Measurements from ENCODE around the gene SPG7.

The SPG7 gene

DNA sequence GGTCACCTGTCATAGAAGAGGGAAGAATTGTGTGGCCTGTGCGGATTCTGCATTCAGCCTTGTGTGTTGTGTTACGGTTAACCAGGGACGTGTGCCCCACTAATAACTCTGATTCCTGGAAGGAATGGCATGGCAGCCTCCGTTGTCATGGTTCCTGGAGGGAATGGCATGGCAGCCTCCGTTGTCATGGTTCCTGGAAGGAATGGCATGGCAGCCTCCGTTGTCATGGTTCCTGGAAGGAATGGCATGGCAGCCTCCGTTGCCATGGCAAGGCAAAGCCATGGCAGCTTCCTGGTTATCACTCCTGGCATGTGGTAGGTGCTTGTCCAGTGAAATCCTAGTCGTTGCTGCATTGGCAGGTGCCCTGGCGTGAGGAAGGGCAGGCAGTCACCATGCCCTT is 8.9 kb downstream of the SPG7 start:
- DNase-seq (ENCODE audit: low read depth, low spot score), result no peak

DNA sequence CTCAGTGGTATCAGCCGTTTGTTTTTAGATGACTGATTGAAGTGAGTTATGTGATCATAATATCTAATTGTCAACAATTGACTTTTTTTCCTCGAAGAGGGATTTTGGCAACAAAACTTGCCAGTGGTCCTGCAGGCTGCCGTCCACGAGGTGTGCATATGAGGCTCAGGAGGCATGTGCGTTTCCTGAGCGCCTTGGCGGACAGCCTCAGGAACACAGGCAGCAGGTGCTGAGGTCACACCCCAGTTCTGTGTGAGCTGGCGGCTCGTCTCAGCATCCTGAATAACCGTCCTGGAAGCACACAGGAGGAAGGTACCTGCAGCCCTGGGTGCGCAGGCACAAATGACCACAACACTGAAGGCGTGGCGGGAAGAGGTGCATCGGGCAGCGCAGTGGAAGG is 11.7 kb downstream of the SPG7 start:
- DNase-seq (ENCODE audit: low read depth, low spot score), result no peak

DNA sequence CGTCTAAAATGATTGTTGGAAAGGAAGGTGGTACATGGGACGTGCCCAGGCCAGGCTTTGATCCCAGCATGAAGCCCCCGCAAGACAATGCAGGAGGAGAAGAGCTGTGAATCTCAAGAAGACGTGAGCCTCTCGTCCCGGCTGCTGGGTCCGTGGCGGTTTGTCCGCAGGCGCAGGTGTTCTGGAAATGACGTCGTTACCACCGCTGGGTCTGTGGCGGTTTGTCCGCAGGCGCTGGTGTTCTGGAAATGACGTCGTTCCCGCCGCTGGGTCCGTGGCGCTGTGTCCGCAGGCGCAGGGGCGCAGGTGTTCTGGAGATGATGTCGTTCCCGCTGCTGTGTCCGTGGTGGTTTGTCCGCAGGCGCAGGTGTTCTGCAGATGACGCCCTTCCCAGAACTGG is 14.1 kb downstream of the SPG7 start:
- DNase-seq (ENCODE audit: low read depth, low spot score), result no peak

DNA sequence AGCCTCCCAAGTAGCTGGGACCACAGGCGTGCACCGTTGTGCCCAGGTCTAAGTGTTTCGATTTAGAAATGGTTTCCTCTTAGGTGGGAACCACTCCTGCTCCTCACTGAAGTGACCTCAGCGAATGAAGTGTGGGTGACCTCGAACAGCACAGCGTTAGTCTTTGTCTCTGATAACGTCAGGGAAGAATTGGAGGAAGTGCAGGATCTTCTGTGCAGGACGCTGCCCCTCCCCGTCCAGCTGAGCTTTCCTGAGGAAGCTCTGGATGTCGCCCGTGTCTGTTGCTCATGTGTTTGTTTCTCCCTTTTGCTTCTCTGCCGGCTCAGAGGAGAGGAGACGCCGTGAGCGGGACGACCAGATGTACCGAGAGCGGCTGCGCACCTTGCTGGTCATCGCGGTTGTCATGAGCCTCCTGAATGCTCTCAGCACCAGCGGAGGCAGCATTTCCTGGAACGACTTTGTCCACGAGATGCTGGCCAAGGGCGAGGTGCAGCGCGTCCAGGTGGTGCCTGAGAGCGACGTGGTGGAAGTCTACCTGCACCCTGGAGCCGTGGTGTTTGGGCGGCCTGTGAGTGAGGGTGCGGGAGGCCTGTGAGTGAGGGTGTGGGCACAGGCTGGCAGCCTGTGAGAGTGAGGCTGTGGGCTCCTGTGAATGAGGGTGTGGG is 15.6 kb downstream of the SPG7 start:
- DNase-seq (ENCODE audit: low read depth, low spot score), result no peak

DNA sequence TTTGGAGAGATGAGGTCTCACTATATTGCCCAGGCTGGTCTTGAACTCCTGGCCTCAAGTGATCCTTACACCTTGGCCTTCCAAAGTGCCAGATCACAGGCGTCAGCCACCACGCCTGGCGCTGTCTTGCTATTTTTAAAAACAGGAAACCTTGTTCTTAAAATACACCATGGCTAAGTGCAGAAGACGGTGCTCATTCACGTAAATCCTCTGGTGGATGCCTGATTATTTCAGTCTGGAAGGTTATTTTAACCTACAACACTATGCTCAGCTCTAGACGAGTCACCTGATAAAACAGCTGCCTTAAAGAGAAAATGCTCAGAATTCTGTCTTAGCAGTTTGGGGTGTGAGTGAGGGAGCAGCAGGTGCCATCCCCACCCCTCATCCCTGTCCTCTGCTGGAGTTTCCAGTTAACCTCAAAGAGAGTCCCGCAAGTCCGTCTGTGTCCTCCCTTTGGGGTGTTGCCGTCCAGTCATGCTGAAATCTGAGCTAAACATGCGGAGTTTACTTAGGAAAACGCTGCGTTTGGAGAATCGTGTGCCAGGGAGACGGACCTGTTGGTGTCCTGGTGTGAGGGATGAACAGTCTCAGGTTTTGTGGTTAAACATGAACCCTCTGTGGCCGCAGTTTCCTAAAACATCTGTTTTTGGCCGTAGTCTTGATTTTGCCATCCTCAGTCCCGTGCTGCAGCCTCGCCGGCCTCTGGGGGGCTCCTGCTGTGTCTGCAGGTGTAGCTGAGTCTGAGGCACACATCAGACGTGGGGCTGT is 17.1 kb downstream of the SPG7 start:
- DNase-seq (ENCODE audit: low read depth, low spot score), result no peak

DNA sequence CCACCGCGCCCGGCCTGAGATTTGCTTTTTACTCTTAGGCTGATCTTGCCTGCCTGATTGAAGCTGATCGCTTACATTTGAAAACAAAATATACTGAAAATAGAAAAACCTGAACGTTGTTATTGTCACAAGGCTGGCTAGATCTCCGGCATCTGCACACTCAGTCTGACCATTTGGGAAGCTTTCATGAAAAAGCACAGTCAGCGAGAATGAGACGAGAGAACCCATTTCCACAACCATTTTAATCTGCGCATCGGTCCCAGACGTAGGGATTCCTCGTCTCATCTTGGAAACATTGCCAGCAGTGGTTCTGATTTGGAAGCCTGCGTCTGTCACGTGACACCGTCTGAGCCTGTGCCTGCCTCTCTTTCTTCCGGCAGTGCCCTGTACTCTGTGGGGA is 20.9 kb downstream of the SPG7 start:
- DNase-seq (ENCODE audit: low read depth, low spot score), result no peak

DNA sequence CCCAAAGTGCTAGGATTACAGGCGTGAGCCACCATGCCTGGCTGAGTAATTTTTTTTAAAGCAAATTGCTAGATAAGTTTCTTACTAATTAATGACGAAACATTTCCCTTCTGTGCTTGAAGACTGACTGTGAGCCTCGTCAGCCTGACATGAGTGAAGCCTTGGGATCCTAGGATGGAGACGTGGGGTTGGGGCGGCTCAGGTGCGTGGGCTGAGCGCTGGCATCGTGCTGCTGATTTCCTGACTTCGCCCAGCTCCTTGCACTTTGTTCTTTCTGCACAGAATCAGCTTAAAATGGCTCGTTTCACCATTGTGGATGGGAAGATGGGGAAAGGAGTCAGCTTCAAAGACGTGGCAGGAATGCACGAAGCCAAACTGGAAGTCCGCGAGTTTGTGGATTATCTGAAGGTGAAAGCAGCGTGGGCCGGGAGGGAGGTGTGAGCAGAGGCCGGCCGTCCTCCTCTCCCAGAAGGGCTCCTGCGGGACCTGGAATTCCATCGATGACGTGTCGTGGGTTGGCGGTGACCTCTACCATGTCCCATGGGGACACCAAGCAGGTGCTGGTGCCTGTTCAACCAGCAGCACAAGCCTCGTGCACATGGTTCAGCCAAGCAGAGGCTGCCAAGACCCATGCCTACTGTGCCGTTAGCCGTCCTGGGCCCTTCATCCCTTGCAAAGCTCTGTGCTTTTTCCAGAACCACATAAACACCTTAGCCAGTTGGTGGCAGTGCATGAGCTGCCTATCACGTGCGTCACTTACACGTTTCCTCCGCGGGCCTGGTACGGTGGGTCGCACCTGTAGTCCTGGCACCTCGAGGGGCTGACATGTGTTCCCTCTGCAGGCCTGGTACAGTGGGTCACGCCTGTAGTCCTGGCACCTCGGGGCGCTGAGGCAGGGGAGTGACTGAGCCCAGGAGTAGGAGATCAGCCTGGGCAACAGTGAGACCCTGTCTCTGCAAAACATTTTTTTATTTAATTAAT is 22.5 kb downstream of the SPG7 start:
- DNase-seq (ENCODE audit: low read depth, low spot score), result no peak

DNA sequence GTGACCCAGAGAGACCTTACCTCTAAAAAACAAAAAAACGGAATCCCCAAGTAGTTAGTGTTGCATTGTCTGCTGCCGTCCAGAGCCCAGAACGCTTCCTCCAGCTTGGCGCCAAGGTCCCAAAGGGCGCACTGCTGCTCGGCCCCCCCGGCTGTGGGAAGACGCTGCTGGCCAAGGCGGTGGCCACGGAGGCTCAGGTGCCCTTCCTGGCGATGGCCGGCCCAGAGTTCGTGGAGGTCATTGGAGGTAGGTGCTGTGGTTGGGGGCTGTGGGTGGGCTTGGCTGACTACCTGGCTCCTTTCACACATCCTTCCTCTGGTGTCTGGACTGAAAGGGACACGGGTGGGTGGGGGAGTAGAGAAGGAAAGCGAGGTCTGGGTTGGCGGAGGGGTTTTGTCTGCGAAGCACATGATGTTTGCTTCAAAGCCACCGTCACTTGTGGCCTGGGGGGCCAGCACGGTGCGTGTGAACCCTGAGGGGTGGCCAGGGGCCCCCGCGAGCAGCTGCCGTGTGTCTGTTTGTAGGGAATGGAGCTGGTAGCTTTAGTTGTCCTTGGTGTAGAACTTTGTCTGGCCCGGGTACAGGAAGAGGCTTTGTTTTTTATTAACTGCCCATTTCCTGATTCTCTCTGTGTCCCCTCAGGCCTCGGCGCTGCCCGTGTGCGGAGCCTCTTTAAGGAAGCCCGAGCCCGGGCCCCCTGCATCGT is 23.8 kb downstream of the SPG7 start:
- DNase-seq (ENCODE audit: low read depth, low spot score), result no peak

DNA sequence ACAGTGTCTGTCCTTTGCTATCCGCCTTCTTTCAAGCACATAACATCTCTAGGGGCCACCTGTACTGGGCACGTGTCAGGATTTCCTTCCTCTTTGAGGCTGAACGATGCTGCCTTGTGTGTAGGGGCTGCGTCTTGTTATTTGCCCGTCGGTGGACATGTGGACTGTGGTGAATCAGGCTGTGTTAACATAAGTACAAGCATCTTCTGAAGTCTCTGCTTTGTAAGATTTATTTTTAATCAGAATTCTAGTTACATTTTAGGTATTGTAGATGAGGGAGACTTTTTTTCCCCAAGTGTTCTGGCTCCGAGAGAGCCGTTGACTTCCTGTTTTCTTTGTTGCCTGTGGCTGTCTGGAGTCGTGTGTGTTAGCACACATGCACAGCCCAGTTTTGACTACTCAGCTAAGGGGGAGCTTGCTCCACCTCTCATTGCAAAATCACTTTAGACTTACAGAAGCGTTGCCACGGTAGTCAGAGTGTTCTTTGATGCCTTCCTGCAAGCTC is 26.1 kb downstream of the SPG7 start:
- DNase-seq (ENCODE audit: low read depth, low spot score), result no peak

DNA sequence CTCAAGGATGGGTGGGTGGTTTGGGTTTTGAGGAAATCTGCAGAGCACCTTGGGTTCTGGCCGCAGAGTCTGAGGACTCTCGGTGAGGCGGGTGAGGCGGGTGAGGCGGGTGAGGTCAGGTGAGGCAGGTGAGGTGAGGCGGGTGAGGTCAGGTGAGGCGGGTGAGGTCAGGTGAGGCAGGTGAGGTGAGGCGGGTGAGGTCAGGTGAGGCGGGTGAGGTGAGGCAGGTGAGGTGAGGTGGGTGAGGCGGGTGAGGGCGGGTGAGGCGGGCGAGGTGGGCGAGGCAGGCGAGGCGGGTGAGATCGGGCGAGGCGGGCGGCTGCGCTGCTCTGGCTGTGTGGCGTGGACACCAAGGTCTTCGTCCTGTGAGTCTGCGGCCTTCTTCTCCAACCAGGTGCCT is 28.2 kb downstream of the SPG7 start:
- no peak for DNase-seq (ENCODE audit: low read depth, low spot score)

DNA sequence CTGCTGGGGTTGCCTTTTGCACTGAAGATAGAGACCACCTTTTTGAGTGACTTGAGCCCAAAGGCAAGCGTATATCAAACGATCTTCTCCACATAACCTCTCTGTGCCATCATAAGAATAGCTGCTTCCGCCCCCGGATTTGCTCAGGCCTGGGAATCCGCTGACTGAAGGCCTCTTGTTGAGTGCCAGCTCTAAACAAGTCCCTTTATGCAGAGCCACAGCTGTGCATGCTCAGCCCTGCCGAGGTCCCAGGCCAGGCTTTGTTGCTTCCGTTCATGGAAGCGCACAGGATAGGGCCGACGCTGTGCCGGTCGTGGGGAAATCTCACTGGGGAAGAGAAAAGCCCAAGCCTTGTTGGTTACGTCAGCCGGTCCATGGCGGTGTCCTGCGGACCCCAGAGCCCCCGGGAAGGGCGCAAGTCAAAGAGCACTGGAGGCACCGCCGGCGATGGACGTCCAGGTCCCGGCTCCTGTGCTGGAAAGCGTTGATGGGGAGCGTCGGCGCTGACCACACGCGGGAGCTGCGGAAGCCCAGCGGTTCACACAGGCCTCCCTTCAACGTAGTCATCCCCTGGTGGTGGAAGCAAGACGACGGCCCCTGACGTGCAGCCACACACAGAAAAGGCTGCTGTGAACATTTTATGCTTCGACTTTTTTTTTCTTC is 28.8 kb downstream of the SPG7 start:
- DNase-seq (ENCODE audit: low read depth, low spot score), result no peak

DNA sequence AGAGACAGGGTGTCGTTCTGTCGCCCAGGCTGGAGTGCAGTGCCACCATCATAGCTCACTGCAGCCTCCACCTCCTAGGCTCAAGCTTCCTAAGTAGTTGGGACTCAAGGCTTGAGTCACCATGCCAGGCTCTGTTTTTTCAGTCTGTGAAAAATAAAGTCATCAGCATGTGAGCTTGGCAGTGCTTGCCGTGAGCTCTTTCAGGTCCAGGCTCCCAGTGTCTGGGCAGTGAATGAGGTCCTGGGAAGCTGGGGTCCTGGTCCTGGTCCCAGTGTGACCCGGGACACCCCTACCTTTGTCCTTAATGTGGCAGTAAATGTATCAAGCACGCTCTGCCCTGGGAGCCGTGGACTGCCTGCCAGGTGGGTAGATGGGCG is 29.3 kb downstream of the SPG7 start:
- no peak for DNase-seq (ENCODE audit: low read depth, low spot score)

DNA sequence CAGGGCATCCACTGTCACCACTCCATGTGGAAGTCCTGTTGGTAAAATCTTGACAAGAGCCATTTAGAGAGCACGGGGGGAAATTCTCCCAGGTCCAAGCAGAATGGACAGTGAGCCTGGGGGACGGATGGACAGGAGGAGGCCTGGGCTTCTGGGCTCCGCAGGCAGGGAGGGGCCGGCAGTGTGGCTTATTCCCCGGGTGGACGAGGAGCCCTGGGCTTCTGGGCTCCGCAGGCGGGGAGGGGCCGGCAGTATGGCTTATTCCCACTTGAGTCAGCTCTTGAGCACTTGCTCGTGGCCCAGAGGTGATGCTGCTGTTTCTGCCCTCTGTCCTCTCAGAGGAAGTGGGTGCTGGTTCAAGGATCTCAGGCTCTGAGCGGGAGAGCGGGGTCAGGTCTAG is 30.1 kb downstream of the SPG7 start:
- DNase-seq (ENCODE audit: low read depth, low spot score), result no peak

DNA sequence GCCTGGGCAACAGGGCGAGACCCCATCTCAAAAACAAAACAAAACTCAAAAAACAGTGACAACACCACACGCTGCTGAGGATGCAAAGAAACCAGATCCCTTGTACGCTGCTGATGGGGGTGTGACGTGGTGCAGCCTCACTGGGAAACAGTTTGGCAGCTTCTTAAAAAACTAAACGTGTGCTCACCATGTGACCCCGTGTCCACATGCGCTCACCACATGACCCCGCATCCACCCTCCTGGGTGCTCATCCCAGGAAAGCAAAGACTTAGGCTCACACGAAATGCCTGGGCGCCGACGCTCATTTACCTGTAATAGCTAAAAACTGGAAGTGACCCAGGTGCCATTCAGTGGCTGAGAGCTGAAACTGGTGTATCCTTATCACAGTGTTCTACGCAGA is 32.4 kb downstream of the SPG7 start:
- DNase-seq (ENCODE audit: low read depth, low spot score), result no peak

DNA sequence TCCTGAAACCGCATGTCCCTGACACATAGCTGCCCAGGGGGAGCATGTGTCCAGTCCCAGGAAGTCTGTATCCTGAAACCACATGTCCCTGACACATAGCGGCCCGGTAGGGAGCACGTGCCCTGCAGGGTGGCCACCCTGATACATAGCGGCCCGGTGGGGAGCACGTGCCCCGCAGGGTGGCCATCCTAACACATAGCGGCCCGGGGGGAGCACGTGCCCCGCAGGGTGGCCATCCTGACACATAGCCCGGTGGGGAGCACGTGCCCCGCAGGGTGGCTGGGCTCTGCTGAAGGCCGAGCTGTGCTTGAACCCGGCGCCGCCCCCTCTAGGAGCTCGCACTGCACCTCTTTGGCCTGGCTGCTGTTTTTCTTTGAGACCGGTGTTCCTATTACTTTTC is 33.6 kb downstream of the SPG7 start:
- no peak for DNase-seq (ENCODE audit: low read depth, low spot score)

DNA sequence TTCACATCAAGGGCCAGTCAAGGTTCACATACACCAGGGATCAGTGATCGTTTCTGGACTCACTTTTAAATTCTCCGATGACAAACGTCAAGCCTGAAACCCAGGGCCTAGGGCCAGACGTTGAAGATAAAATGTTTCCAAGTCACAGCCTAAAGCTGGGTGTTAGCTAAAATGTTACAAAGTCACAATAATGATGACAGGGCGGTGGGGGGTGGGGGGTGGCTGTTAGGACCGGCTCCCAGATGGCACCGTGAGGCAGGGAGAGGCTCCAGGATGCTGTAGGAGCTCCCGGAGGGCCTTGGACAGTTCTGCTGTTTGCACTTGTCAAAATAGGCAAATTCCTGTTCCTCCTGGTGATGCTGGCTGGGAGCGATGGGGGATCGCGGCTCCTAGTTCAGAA is 35.9 kb downstream of the SPG7 start:
- DNase-seq (ENCODE audit: low read depth, low spot score), result no peak

DNA sequence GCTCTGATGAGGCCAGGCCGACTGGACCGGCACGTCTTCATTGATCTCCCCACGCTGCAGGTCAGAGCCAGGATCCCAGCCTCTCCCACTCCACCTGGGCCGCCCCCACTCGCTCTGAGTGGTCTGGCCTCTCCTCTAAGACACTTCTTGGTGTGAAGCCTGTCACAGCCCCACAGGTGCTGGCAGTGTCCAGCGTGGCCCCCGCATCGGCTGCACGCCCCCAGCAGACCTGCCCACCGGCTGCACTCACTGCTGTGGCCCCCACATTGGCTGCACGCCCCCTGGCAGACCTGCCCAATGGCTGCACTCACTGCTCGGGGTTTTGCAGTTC is 36.5 kb downstream of the SPG7 start:
- DNase-seq (ENCODE audit: low read depth, low spot score), result no peak

DNA sequence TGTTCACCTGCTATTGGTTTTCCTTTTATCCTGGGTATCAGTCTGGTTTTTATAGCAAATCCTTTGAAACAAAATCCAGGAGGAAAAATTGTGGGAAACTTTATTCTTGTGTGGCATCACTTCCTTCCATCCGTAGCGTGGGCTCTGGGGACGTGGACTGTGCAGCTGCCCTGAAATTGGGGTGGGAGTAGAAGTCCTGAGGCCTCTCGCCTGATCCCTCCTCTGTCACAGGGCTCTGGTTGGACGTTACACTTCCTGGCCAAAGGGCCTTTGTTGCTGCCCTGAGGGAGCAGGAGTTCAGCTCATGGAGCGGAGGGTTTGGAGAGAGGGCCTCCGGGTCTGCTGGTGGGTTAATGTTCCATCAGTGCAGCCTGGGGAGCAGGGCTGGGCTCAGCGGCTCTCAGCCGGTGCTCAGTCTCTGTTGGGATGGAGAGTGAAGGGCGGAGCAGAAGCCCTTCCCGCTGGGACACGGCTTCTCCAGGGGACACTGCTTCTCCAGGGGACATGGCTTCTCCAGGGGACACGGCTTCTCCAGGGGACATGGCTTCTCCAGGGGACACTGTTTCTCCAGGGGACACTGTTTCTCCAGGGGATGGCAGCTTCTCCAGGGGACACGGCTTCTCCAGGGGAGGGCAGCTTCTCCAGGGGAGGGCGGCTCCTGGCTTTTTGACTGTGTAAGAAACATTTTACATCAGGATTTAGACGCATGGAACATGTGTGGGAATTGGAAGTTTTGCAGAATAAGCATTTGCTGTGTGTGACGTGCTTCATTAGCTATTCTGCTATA is 37.0 kb downstream of the SPG7 start:
- DNase-seq (ENCODE audit: low read depth, low spot score), result no peak

DNA sequence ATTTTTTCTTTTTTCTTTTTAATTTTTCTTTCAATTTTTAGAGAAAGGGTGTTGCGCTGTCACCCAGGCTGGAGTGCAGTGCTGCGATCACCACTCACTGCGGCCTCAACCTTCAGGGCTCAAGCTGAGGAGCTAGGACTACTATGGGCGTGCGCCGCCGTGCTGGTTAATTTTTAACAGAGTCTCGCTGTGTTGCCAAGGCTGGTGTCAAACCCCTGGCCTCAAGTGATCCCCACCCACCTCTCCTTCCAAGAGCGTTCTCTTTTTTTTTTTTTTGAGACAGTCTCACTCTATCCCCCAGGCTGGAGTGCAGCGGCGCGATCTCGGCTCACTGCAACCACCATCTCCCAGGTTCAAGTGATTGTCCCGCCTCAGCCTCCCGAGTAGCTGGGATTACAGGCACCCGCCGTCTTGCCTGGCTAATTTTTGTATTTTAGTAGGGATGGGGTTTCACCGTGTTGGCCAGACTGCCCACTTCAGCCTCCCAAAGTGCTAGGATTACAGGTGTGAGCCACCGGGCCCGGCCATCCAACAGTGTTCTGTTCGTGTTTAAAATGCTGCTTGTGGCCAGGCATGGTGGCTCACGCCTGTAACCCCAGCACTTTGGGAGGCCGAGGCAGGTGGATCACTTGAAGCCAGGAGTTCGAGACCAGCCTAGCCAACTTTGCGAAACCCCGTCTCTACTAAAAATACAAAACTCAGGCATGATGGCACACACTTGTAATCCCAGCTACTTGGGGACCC is 37.8 kb downstream of the SPG7 start:
- no peak for DNase-seq (ENCODE audit: low read depth, low spot score)

DNA sequence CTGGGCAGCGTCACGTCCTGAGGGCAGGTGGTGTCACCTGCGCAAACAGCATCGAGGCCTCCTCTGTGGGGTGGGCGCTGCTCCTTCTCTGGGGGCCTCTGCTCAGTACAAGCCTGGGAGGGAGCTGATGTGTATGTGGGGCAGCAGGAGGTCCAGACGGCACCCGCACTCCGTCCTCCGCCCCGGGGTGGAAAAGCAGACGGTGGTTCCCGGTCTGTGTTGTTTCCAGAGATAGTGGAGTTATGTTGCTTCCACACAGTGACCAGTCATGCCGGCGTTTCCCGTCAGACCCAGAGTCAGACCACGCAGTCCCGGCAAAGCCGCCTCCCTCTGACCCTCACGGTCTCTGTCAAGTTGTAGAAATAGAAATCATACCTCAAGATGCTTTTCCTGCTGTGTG is 38.6 kb downstream of the SPG7 start:
- DNase-seq (ENCODE audit: low read depth, low spot score), result no peak
